ENCODE results near the gene MYG1. TPM values are rescaled to one million over a fixed set of nuclear protein-coding genes. Genes with fewer than 3 reads are reported as not detected.

MYG1 gene
- total and polyA plus RNA-seq, 2 of the 13 experiments (the other 11 are each of a cell fraction or from before 2014, with no cell fraction given) = 38.6 to 58.0 TPM

- TF ChIP-seq PATZ1 (CRISPR knock-in tag; IDR thresholded peaks at IDR 0.05) (no peak), AGO1 (IDR thresholded peaks at IDR 0.05; ENCODE audit: low read depth, low read length, poor library complexity, severe bottlenecking) (no peak), ARID2 (CRISPR knock-in tag; IDR thresholded peaks at IDR 0.05; ENCODE audit: borderline replicate concordance) (no peak), ZNF10 (CRISPR knock-in tag; IDR thresholded peaks at IDR 0.05; ENCODE audit: borderline replicate concordance, low read depth) (no peak), ZNF644 (CRISPR knock-in tag; IDR thresholded peaks at IDR 0.05; ENCODE audit: low read depth) (no peak), SOX5 (CRISPR knock-in tag; IDR thresholded peaks at IDR 0.05; ENCODE audit: borderline replicate concordance) (peak; percentile 41), POLR2AphosphoS2 (IDR thresholded peaks at IDR 0.05; ENCODE audit: low read depth, low read length) (no peak), DR1 (CRISPR knock-in tag; IDR thresholded peaks at IDR 0.05) (peak; percentile 59; the same call in 1 of the 2 replicates), ZNF180 (CRISPR knock-in tag; IDR thresholded peaks at IDR 0.05; ENCODE audit: borderline replicate concordance, low read depth) (0 out of 2 replicates have a peak, but pooled peaks have one; percentile 20), ZSCAN21 (CRISPR knock-in tag; IDR thresholded peaks at IDR 0.05; ENCODE audit: borderline replicate concordance) (peak; percentile 54; the same call in 1 of the 2 replicates), DNMT1 (CRISPR knock-in tag; IDR thresholded peaks at IDR 0.05) (no peak), ZNF253 (CRISPR knock-in tag; IDR thresholded peaks at IDR 0.05; ENCODE audit: borderline replicate concordance) (no peak), NCOA5 (CRISPR knock-in tag; IDR thresholded peaks at IDR 0.05) (no peak), CBX5 (CRISPR knock-in tag; IDR thresholded peaks at IDR 0.05; ENCODE audit: borderline replicate concordance) (peak; percentile 41; the same call in 1 of the 2 replicates), ZNF549 (CRISPR knock-in tag; IDR thresholded peaks at IDR 0.05) (no peak), GTF2F1 (IDR thresholded peaks at IDR 0.05; ENCODE audit: low read length) (no peak), MYNN (CRISPR knock-in tag; IDR thresholded peaks at IDR 0.05; ENCODE audit: low read depth) (no peak), HOXA9 (CRISPR knock-in tag; IDR thresholded peaks at IDR 0.05; ENCODE audit: borderline replicate concordance) (no peak), XRCC5 (optimal IDR thresholded peaks at IDR 0.05; ENCODE audit: low read length) (peak; percentile 65), ZNF276 (CRISPR knock-in tag; IDR thresholded peaks at IDR 0.05; ENCODE audit: low read depth) (0 out of 2 replicates have a peak, but pooled peaks have one; percentile 29), NBN (conservative IDR thresholded peaks at IDR 0.05) (no peak), ZNF773 (CRISPR knock-in tag; IDR thresholded peaks at IDR 0.05; ENCODE audit: borderline replicate concordance) (no peak)
- TF ChIP-seq, protein P1, sequence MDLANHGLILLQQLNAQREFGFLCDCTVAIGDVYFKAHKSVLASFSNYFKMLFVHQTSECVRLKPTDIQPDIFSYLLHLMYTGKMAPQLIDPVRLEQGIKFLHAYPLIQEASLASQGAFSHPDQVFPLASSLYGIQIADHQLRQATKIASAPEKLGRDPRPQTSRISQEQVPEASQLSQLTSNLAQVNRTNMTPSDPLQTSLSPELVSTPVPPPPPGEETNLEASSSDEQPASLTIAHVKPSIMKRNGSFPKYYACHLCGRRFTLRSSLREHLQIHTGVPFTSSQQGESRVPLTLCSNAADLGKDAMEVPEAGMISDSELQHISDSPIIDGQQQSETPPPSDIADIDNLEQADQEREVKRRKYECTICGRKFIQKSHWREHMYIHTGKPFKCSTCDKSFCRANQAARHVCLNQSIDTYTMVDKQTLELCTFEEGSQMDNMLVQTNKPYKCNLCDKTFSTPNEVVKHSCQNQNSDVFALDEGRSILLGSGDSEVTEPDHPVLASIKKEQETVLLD (CRISPR knock-in tag; IDR thresholded peaks at IDR 0.05; ENCODE audit: low read depth) = no peak
These were observed 4.2 kb upstream of the MYG1 start, which contains the start of gene PFDN5 (continued) for GRCh38 chr12:53295070-53295890.

All from HepG2 (cell line).